Keratinocyte (primary cell): ENCODE data around the gene SLC51B. TPM values are rescaled to one million over a fixed set of nuclear protein-coding genes. Genes with fewer than 3 reads are reported as not detected.

Experiments used
- DNase-seq: peaks from one replicate; pipeline ENCODE4 v3.0.0-alpha.2; 2011; ENCODE audit warnings: low read depth, missing footprints, low spot score
- FAIRE-seq: peaks from 2 replicates; lab custom pipeline; 2011; peaks lifted over from hg19 to GRCh38; lab: Jason Lieb, UNC
- H2AFZ ChIP-seq: 2 replicates; pipeline ENCODE4 v1.6.0; 2012; ENCODE audit warnings: low read length, control low read depth, inconsistent platforms; ENCODE audit not compliant: control insufficient read depth
- H3K27ac ChIP-seq: 2 replicates; pipeline ENCODE4 v1.5.1; 2011; ENCODE audit warnings: low read length; ENCODE audit not compliant: control insufficient read depth, insufficient read depth
- H3K27me3 ChIP-seq: 3 replicates; pipeline ENCODE4 v1.6.0; 2011; ENCODE audit warnings: low read length; ENCODE audit not compliant: control insufficient read depth, insufficient read depth; ENCODE audit errors: extremely low read depth
- H3K36me3 ChIP-seq, 2 experiments: 2 replicates in 1 of 2; 3 replicates in 1 of 2; pipeline ENCODE4 v1.5.1; 2011; ENCODE audit warnings: low read length in 2 of 2, mild to moderate bottlenecking in 1 of 2; ENCODE audit not compliant: control insufficient read depth in 2 of 2, insufficient read depth in 2 of 2; ENCODE audit errors: extremely low read depth in 1 of 2
- H3K4me1 ChIP-seq: 3 replicates; pipeline ENCODE4 v1.5.1; 2011; ENCODE audit warnings: low read length; ENCODE audit not compliant: control insufficient read depth, insufficient read depth; ENCODE audit errors: extremely low read depth
- H3K4me2 ChIP-seq: 3 replicates; pipeline ENCODE4 v1.6.0; 2011; ENCODE audit warnings: low read depth, low read length; ENCODE audit not compliant: control insufficient read depth, insufficient read depth; ENCODE audit errors: extremely low read depth
- H3K4me3 ChIP-seq, 3 experiments: fragments of 200-600 bp in 1 of 3; sonication (generic) in 1 of 3; 2 replicates in 2 of 3; 3 replicates in 1 of 3; pipeline ENCODE4 v1.5.1; 2011 to 2016; ENCODE audit warnings: low read length in 3 of 3, mild to moderate bottlenecking in 3 of 3, control low read depth in 2 of 3, inconsistent platforms in 1 of 3, low read depth in 1 of 3, mixed read lengths in 1 of 3, mixed run types in 1 of 3, moderate library complexity in 1 of 3; ENCODE audit not compliant: control insufficient read depth in 2 of 3, insufficient read depth in 2 of 3; ENCODE audit errors: extremely low read depth in 1 of 3
- H3K79me2 ChIP-seq: 2 replicates; pipeline ENCODE4 v1.6.0; 2012; ENCODE audit warnings: low read length; ENCODE audit not compliant: control insufficient read depth, insufficient read depth
- H3K9ac ChIP-seq: 3 replicates; pipeline ENCODE4 v1.6.0; 2011; ENCODE audit warnings: low read length; ENCODE audit not compliant: control insufficient read depth, insufficient read depth; ENCODE audit errors: extremely low read depth
- H3K9me1 ChIP-seq: 3 replicates; pipeline ENCODE4 v1.6.0; 2011; ENCODE audit warnings: low read length; ENCODE audit not compliant: control insufficient read depth, insufficient read depth; ENCODE audit errors: extremely low read depth
- H3K9me3 ChIP-seq: 2 replicates; pipeline ENCODE4 v1.5.1; 2012; ENCODE audit warnings: low read depth, low read length; ENCODE audit not compliant: control insufficient read depth
- H4K20me1 ChIP-seq: 3 replicates; pipeline ENCODE4 v1.6.0; 2011; ENCODE audit warnings: low read length; ENCODE audit not compliant: control insufficient read depth, insufficient read depth; ENCODE audit errors: extremely low read depth
- CTCF ChIP-seq, 3 experiments: IDR thresholded peaks in 1 of 3; conservative IDR thresholded peaks in 1 of 3; optimal IDR thresholded peaks in 1 of 3; 2 replicates in 2 of 3; 3 replicates in 1 of 3; pipeline versions ENCODE3 to v1.5.1; 2011; ENCODE audit warnings: low read length in 3 of 3, mild to moderate bottlenecking in 3 of 3, moderate library complexity in 2 of 3, control low read depth in 1 of 3, inconsistent platforms in 1 of 3; ENCODE audit not compliant: insufficient read depth in 2 of 3; ENCODE audit errors: extremely low read depth in 1 of 3
- EZH2 ChIP-seq: IDR thresholded peaks from one replicate; pipeline ENCODE4 v1.6.1; 2012; ENCODE audit warnings: inconsistent platforms, mild to moderate bottlenecking, low read length, moderate library complexity
- dilution Hi-C: fragments of 300-500 bp; cut with MboI; formaldehyde crosslinking; loops from one replicate; pipeline ENCODE4 v1.7.0; 2020; ENCODE audit warnings: low sequenced_read_pairs; ENCODE audit not compliant: extremely low pct_ligation_motif_present
- polyA plus RNA-seq, 5 experiments: library from polyadenylated mRNA; depleted of rRNA in 3 of 5; stranded (reverse) in 3 of 5; stranded (forward) in 1 of 5; unstranded in 1 of 5; fragments of >200 nt; gene quantifications; 1 replicate in 1 of 5; 2 replicates in 3 of 5; 3 replicates in 1 of 5; pipeline versions ENCODE4 v1.2.1 to v1.2.3, GENCODE V29; 2011 to 2012; ENCODE audit warnings: missing spikeins in 2 of 5, low read depth in 1 of 5, low replicate concordance in 1 of 5

SLC51B gene
- polyA plus RNA-seq, 1 donor (not counting 4 experiments of a cell fraction or from before 2014, with no cell fraction given): not detected

GRCh38 chr15:65056868-65057548 is 11.8 kb downstream of the SLC51B start:
- no peak for TF ChIP-seq EZH2
- no peak for TF ChIP-seq CTCF (optimal IDR thresholded peaks at IDR 0.05 in 1 of 3, IDR thresholded peaks at IDR 0.05 in 1 of 3, conservative IDR thresholded peaks at IDR 0.05 in 1 of 3; ENCODE audit: extremely low read depth in 1 of 3, insufficient read depth in 2 of 3, low read length in 3 of 3)
- Histone ChIP-seq H3K27me3 (peaks cover 7% of the 10 kb centered on the region), H2AFZ (no peak overlapping the region), H4K20me1 (no peaks in the 10 kb centered on the region), H3K9me3 (no peaks in the 10 kb centered on the region), H3K9me1 (no peaks in the 10 kb centered on the region), H3K4me3 (no peak overlapping the region), H3K4me2 (no peak overlapping the region), H3K9ac (no peak overlapping the region), H3K79me2 (no peaks in the 10 kb centered on the region), H3K36me3 (no peaks in the 10 kb centered on the region), H3K4me1 (no peaks in the 10 kb centered on the region), H3K27ac (no peak overlapping the region)
- FAIRE-seq: no peak
- DNase-seq: no peak
- dilution Hi-C loops: no loop called here

GRCh38 chr15:65057549-65057940 is 12.4 kb downstream of the SLC51B start:
- no peak overlapping the region for H3K9ac ChIP-seq
- H3K4me1 ChIP-seq: no peaks in the 10 kb centered on the region
- H3K4me3 ChIP-seq: no peak overlapping the region
- H3K27me3 ChIP-seq: peaks cover 7% of the 10 kb centered on the region
- FAIRE-seq: no peak
- no peak for DNase-seq
- H4K20me1 ChIP-seq: no peaks in the 10 kb centered on the region
- no peak overlapping the region for H2AFZ ChIP-seq
- H3K36me3 ChIP-seq: no peaks in the 10 kb centered on the region
- no peak for TF ChIP-seq CTCF (optimal IDR thresholded peaks at IDR 0.05 in 1 of 3, IDR thresholded peaks at IDR 0.05 in 1 of 3, conservative IDR thresholded peaks at IDR 0.05 in 1 of 3; ENCODE audit: extremely low read depth in 1 of 3, insufficient read depth in 2 of 3, low read length in 3 of 3)
- no peaks in the 10 kb centered on the region for H3K79me2 ChIP-seq
- no peaks in the 10 kb centered on the region for H3K9me3 ChIP-seq
- dilution Hi-C loops: no loop called here
- H3K9me1 ChIP-seq: no peaks in the 10 kb centered on the region
- no peak overlapping the region for H3K4me2 ChIP-seq
- H3K27ac ChIP-seq: no peak overlapping the region
